Breast epithelium (tissue), 4 donors: Measurements from ENCODE around the gene DUSP15. TPM values are rescaled to one million over a fixed set of nuclear protein-coding genes. Genes with fewer than 3 reads are reported as not detected.
A peak's percentile ranks its signal among the peaks of the same experiment; 100 is the strongest.

Source experiments
- DNase-seq, 2 donors: peaks; one replicate each; pipeline ENCODE4 v3.0.0-alpha.2; 2019; ENCODE audit warnings: low spot score in 2 of 2
- H3K27ac ChIP-seq, 2 donors: fragments of 200-600 bp; sonication (generic) in 1 of 2; one replicate each; pipeline ENCODE4 v1.5.1; 2016 to 2019; ENCODE audit warnings: mild to moderate bottlenecking in 1 of 2
- H3K27me3 ChIP-seq, 2 donors: fragments of 200-600 bp; sonication (generic) in 1 of 2; one replicate each; pipeline versions ENCODE4 v1.5.1 to v1.6.0; 2017 to 2019; ENCODE audit warnings: control low read depth in 1 of 2, mild to moderate bottlenecking in 1 of 2
- H3K36me3 ChIP-seq: fragments of 200-600 bp; one replicate; pipeline ENCODE4 v1.5.1; 2019
- H3K4me1 ChIP-seq, 2 donors: fragments of 200-600 bp; sonication (generic); one replicate each; pipeline ENCODE4 v1.5.1; 2016 to 2019; ENCODE audit warnings: control low read depth in 1 of 2
- H3K4me3 ChIP-seq, 3 donors: fragments of 200-600 bp; sonication (generic); 1 replicate in 2 of 3; 2 replicates in 1 of 3; pipeline ENCODE4 v1.5.1; 2016 to 2019; ENCODE audit warnings: mild to moderate bottlenecking in 3 of 3, moderate library complexity in 2 of 3
- H3K9me3 ChIP-seq, 2 donors: fragments of 200-600 bp; sonication (generic) in 1 of 2; one replicate each; pipeline ENCODE4 v1.5.1; 2016 to 2019; ENCODE audit warnings: control low read depth in 1 of 2
- POLR2A ChIP-seq: fragments of 450-650 bp; IDR thresholded peaks from one replicate; pipeline ENCODE4 v1.6.1; 2016; ENCODE audit warnings: antibody characterized with exemption, mild to moderate bottlenecking, moderate library complexity
- POLR2AphosphoS5 ChIP-seq, 3 donors: sonication (generic); formaldehyde crosslinking; IDR thresholded peaks; one replicate each; pipeline ENCODE4 v1.6.1; 2017; ENCODE audit warnings: antibody characterized with exemption in 3 of 3
- intact Hi-C: fragments of 100-400 bp; cut with DNase I; formaldehyde crosslinking; loops from one replicate; pipeline ENCODE4 v1.15.1; 2023; ENCODE audit warnings: low total_unique reads
- total RNA-seq, 3 donors: library from RNA; depleted of rRNA; stranded (reverse); fragments of >200 nt; gene quantifications; one replicate each; pipeline ENCODE4 v1.1.0, GENCODE V29; 2016
- TF ChIP-seq, protein P1 (sequence below), 3 donors: fragments of 450-650 bp; IDR thresholded peaks; one replicate each; pipeline ENCODE4 v1.5.1; 2016 to 2017; ENCODE audit warnings: antibody characterized with exemption in 3 of 3, mild to moderate bottlenecking in 3 of 3, moderate library complexity in 3 of 3

Gene DUSP15
- total RNA-seq, 3 donors from 2014 or later = 1.9 to 3.6 (median 2.1) TPM

DNA sequence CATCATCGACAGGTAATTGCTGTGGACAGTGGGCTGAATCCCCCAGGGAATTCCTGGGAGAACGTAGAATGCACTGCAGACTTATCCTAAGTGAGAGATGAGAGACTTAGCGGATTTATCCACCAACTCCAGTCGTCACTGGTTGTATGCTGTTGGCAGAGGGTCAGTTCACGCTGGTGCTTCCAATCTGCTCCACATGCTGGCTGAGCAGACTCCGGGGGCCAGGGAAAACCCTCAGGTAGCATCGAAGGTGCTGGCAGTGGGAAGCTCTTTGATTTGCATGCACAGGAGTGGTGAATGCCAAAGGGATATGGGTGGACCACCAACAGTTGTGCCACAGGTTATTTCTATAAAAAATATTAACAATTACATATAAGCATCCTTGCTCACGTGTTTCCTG is 20.3 kb upstream of the DUSP15 start:
- no peak for TF ChIP-seq POLR2A
- no peak for TF ChIP-seq POLR2AphosphoS5 (IDR thresholded peaks at IDR 0.05)
- TF ChIP-seq, protein P1, sequence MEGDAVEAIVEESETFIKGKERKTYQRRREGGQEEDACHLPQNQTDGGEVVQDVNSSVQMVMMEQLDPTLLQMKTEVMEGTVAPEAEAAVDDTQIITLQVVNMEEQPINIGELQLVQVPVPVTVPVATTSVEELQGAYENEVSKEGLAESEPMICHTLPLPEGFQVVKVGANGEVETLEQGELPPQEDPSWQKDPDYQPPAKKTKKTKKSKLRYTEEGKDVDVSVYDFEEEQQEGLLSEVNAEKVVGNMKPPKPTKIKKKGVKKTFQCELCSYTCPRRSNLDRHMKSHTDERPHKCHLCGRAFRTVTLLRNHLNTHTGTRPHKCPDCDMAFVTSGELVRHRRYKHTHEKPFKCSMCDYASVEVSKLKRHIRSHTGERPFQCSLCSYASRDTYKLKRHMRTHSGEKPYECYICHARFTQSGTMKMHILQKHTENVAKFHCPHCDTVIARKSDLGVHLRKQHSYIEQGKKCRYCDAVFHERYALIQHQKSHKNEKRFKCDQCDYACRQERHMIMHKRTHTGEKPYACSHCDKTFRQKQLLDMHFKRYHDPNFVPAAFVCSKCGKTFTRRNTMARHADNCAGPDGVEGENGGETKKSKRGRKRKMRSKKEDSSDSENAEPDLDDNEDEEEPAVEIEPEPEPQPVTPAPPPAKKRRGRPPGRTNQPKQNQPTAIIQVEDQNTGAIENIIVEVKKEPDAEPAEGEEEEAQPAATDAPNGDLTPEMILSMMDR (IDR thresholded peaks at IDR 0.05) = no peak
- no peak overlapping the region for H3K27ac ChIP-seq
- no peaks in the 10 kb centered on the region for H3K9me3 ChIP-seq
- H3K4me1 ChIP-seq = no peaks in the 10 kb centered on the region
- DNase-seq = no peak
- H3K36me3 ChIP-seq = no peaks in the 10 kb centered on the region
- intact Hi-C loops = no loop called here
- H3K27me3 ChIP-seq = no peaks in the 10 kb centered on the region
- no peak overlapping the region for H3K4me3 ChIP-seq

- no peak for DNase-seq
- intact Hi-C loops = no loop called here
- Histone ChIP-seq H3K4me1 (no peaks in the 10 kb centered on the region), H3K27me3 (no peaks in the 10 kb centered on the region), H3K9me3 (no peaks in the 10 kb centered on the region), H3K4me3 (no peak overlapping the region), H3K36me3 (no peaks in the 10 kb centered on the region), H3K27ac (no peak overlapping the region)
- TF ChIP-seq, protein P1 (IDR thresholded peaks at IDR 0.05) = no peak
- no peak for TF ChIP-seq POLR2A
Measured at GRCh38 chr20:31883829-31884228, 13.5 kb upstream of the DUSP15 start.

GRCh38 chr20:31881945-31882344 is 11.6 kb upstream of the DUSP15 start:
- no peak for DNase-seq
- no peak overlapping the region for H3K27ac ChIP-seq
- no peak overlapping the region for H3K4me3 ChIP-seq
- no peaks in the 10 kb centered on the region for H3K27me3 ChIP-seq
- no peak for TF ChIP-seq POLR2AphosphoS5 (IDR thresholded peaks at IDR 0.05)
- TF ChIP-seq, protein P1 (IDR thresholded peaks at IDR 0.05) = no peak
- TF ChIP-seq POLR2A = no peak
- intact Hi-C loops = no loop called here
- H3K36me3 ChIP-seq = no peaks in the 10 kb centered on the region
- H3K4me1 ChIP-seq = no peaks in the 10 kb centered on the region
- H3K9me3 ChIP-seq = no peaks in the 10 kb centered on the region

GRCh38 chr20:31879143-31879987 is 9.0 kb upstream of the DUSP15 start:
- H3K4me1 ChIP-seq = no peaks in the 10 kb centered on the region
- H3K27me3 ChIP-seq = no peaks in the 10 kb centered on the region
- H3K4me3 ChIP-seq = peak overlapping the region; percentile 46 to 73 (median 59)
- TF ChIP-seq, protein P1 (IDR thresholded peaks at IDR 0.05) = peak in 1 of 3 donors; percentile 23
- TF ChIP-seq POLR2AphosphoS5 (IDR thresholded peaks at IDR 0.05) (peak; percentile 46 to 67 (median 66)), POLR2A (peak; percentile 57)
- intact Hi-C loops = no loop called here
- DNase-seq = peak; percentile 95
- no peaks in the 10 kb centered on the region for H3K9me3 ChIP-seq
- H3K27ac ChIP-seq = peak overlapping the region; percentile 85 to 86
- no peaks in the 10 kb centered on the region for H3K36me3 ChIP-seq

DNA sequence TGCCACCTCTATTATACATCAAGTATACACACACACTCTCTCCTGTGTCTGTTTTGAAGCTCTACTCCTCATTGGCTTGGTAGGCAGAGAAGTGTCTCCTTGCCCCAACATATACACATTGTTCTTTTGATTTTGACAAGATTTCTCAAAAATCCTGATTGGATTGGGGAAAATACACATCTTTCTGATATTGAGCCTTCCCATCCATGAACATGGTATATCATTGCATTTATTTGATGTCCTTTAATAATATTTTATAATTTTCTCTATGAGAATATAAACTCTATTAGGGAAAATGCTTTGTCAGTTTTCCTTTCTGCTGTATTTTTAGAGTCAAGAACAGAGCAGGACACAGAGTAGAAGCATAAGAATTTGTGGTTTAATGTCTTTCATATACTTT is 7.4 kb upstream of the DUSP15 start:
- intact Hi-C loops = no loop called here
- TF ChIP-seq, protein P1 (IDR thresholded peaks at IDR 0.05) = no peak
- TF ChIP-seq POLR2AphosphoS5 (IDR thresholded peaks at IDR 0.05) = no peak
- no peak for TF ChIP-seq POLR2A
- Histone ChIP-seq H3K27ac (no peak overlapping the region), H3K27me3 (no peaks in the 10 kb centered on the region), H3K4me1 (no peaks in the 10 kb centered on the region), H3K36me3 (no peaks in the 10 kb centered on the region), H3K4me3 (no peak overlapping the region), H3K9me3 (no peaks in the 10 kb centered on the region)
- no peak for DNase-seq
